Measurements from ENCODE around the gene MRC1.

GRCh38 chr10:17817316-17817715 is 8.2 kb downstream of the MRC1 start:
- TF ChIP-seq CTCF (IDR thresholded peaks at IDR 0.05) = no peak
- TF ChIP-seq RAD21 (conservative IDR thresholded peaks at IDR 0.05 in 1 of 2, IDR thresholded peaks at IDR 0.05 in 1 of 2) = no peak
- no peak for TF ChIP-seq HOXB5 (CRISPR knock-in tag; IDR thresholded peaks at IDR 0.05)
- no peak for TF ChIP-seq ZC3H11A (IDR thresholded peaks at IDR 0.05)
- no peak for TF ChIP-seq POLR2A (IDR thresholded peaks at IDR 0.05; ENCODE audit: low read length)
- no peak for TF ChIP-seq CEBPB (IDR thresholded peaks at IDR 0.05)
- TF ChIP-seq MAX (IDR thresholded peaks at IDR 0.05) = no peak
- TF ChIP-seq REST (IDR thresholded peaks at IDR 0.05) = no peak
- TF ChIP-seq FOXS1 (CRISPR knock-in tag; IDR thresholded peaks at IDR 0.05) = no peak
- TF ChIP-seq BCL3 (IDR thresholded peaks at IDR 0.05) = no peak
